Adrenal gland (tissue), 5 donors: ENCODE results near the gene AOX1.

Experiments
- POLR2A ChIP-seq, 2 donors: fragments of 450-650 bp; IDR thresholded peaks; one replicate each; pipeline ENCODE4 v1.6.1; 2017; ENCODE audit warnings: antibody characterized with exemption in 2 of 2, mild to moderate bottlenecking in 2 of 2, moderate library complexity in 1 of 2
- TF ChIP-seq, protein P1 (sequence below), 6 experiments: fragments of 450-650 bp in 4 of 6; fragments of 200-600 bp in 2 of 6; sonication (generic) in 1 of 6; IDR thresholded peaks; 1 replicate in 5 of 6; 2 replicates in 1 of 6; pipeline versions ENCODE4 v1.5.1 to v1.8.0; 2016 to 2021; ENCODE audit warnings: antibody characterized with exemption in 6 of 6, mild to moderate bottlenecking in 2 of 6, moderate library complexity in 1 of 6
- donor health status: DM: no; HTN: no; CAD: no.

- TF ChIP-seq, protein P1, sequence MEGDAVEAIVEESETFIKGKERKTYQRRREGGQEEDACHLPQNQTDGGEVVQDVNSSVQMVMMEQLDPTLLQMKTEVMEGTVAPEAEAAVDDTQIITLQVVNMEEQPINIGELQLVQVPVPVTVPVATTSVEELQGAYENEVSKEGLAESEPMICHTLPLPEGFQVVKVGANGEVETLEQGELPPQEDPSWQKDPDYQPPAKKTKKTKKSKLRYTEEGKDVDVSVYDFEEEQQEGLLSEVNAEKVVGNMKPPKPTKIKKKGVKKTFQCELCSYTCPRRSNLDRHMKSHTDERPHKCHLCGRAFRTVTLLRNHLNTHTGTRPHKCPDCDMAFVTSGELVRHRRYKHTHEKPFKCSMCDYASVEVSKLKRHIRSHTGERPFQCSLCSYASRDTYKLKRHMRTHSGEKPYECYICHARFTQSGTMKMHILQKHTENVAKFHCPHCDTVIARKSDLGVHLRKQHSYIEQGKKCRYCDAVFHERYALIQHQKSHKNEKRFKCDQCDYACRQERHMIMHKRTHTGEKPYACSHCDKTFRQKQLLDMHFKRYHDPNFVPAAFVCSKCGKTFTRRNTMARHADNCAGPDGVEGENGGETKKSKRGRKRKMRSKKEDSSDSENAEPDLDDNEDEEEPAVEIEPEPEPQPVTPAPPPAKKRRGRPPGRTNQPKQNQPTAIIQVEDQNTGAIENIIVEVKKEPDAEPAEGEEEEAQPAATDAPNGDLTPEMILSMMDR (IDR thresholded peaks at IDR 0.05) = peak in 1 of 6 experiments; percentile 26
- peak in 1 of 2 donors; percentile 32 for TF ChIP-seq POLR2A (IDR thresholded peaks at IDR 0.05)
These were observed 30.4 kb downstream of the AOX1 start for GRCh38 chr2:200616193-200616592.
